Brain pericyte (primary cell): ENCODE measurements around the gene ERBB2.

Source experiments
- DNase-seq: peaks from one replicate; pipeline ENCODE4 v3.0.0-alpha.2; 2012; ENCODE audit warnings: low read depth, low spot score

Gene ERBB2

GRCh38 chr17:39699818-39700147 lies at the start of gene ERBB2:
Gene ERBB2 (plus strand): TSS chr17:39700064. CDS start chr17:39700239, 175 bp downstream.
- no peak for DNase-seq

GRCh38 chr17:39650121-39650579 lies 49.7 kb upstream of the ERBB2 start:
- DNase-seq: no peak

- no peak for DNase-seq
Measured at GRCh38 chr17:39651923-39652586, 47.8 kb upstream of the ERBB2 start.

- no peak for DNase-seq
Measured at GRCh38 chr17:39652587-39653315, 47.1 kb upstream of the ERBB2 start.

- DNase-seq: no peak
Measured at GRCh38 chr17:39653316-39653661, 46.6 kb upstream of the ERBB2 start.

GRCh38 chr17:39653662-39654331 lies 46.1 kb upstream of the ERBB2 start:
- DNase-seq: no peak

- DNase-seq: no peak
Measured at GRCh38 chr17:39655105-39655504, 44.8 kb upstream of the ERBB2 start.

- no peak for DNase-seq
Measured at GRCh38 chr17:39658346-39658745, 41.5 kb upstream of the ERBB2 start.

- DNase-seq: no peak
Measured at GRCh38 chr17:39658760-39659159, 41.1 kb upstream of the ERBB2 start.

GRCh38 chr17:39659279-39660010 lies 40.4 kb upstream of the ERBB2 start:
- DNase-seq: no peak

GRCh38 chr17:39660011-39660360 lies 39.9 kb upstream of the ERBB2 start:
- no peak for DNase-seq

- no peak for DNase-seq
Measured at GRCh38 chr17:39660397-39661385, 39.2 kb upstream of the ERBB2 start.

GRCh38 chr17:39661744-39662541 lies 37.9 kb upstream of the ERBB2 start:
- DNase-seq: no peak

- DNase-seq: no peak
Measured at GRCh38 chr17:39662551-39663339, 37.1 kb upstream of the ERBB2 start.

- no peak for DNase-seq
Measured at GRCh38 chr17:39663340-39663687, 36.5 kb upstream of the ERBB2 start.

- no peak for DNase-seq
Measured at GRCh38 chr17:39663688-39664580, 35.9 kb upstream of the ERBB2 start.

GRCh38 chr17:39664581-39665561 lies 35.0 kb upstream of the ERBB2 start, which contains the start of gene TCAP:
Gene TCAP (plus strand): TSS chr17:39665349. CDS start chr17:39665360, 11 bp downstream.
- no peak for DNase-seq
